Prostate gland (tissue), 2 donors: Measurements from ENCODE around the gene CELF6.

Source experiments
- POLR2A ChIP-seq: fragments of 450-650 bp; IDR thresholded peaks from one replicate; pipeline ENCODE4 v1.6.1; 2016; ENCODE audit warnings: antibody characterized with exemption, mild to moderate bottlenecking
- POLR2AphosphoS5 ChIP-seq: sonication (generic); formaldehyde crosslinking; IDR thresholded peaks from one replicate; pipeline ENCODE4 v1.6.1; 2017; ENCODE audit warnings: antibody characterized with exemption
- TF ChIP-seq, protein P1 (sequence below), 4 experiments: fragments of 200-600 bp in 2 of 4; fragments of 450-650 bp in 2 of 4; sonication (generic) in 2 of 4; IDR thresholded peaks; 1 replicate in 3 of 4; 2 replicates in 1 of 4; pipeline ENCODE4 v1.5.1; 2016 to 2019; ENCODE audit warnings: antibody characterized with exemption in 4 of 4, mild to moderate bottlenecking in 2 of 4, moderate library complexity in 2 of 4

GRCh38 chr15:72285927-72286516 is 33.9 kb downstream of the CELF6 start:
- no peak for TF ChIP-seq POLR2AphosphoS5
- no peak for TF ChIP-seq POLR2A
- TF ChIP-seq, protein P1, sequence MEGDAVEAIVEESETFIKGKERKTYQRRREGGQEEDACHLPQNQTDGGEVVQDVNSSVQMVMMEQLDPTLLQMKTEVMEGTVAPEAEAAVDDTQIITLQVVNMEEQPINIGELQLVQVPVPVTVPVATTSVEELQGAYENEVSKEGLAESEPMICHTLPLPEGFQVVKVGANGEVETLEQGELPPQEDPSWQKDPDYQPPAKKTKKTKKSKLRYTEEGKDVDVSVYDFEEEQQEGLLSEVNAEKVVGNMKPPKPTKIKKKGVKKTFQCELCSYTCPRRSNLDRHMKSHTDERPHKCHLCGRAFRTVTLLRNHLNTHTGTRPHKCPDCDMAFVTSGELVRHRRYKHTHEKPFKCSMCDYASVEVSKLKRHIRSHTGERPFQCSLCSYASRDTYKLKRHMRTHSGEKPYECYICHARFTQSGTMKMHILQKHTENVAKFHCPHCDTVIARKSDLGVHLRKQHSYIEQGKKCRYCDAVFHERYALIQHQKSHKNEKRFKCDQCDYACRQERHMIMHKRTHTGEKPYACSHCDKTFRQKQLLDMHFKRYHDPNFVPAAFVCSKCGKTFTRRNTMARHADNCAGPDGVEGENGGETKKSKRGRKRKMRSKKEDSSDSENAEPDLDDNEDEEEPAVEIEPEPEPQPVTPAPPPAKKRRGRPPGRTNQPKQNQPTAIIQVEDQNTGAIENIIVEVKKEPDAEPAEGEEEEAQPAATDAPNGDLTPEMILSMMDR (IDR thresholded peaks at IDR 0.05), result peak; percentile 20 to 67 (median 47)
